ENCODE results near the gene COPZ1. TPM values are rescaled to one million over a fixed set of nuclear protein-coding genes. Genes with fewer than 3 reads are reported as not detected.

Gene COPZ1
- total and polyA plus RNA-seq, 2 experiments from 2014 or later: 164 to 207 TPM

- no peak overlapping the region for H3K4me2 ChIP-seq
- no peak overlapping the region for H2AFZ ChIP-seq
- H4K20me1 ChIP-seq (ENCODE audit: insufficient read depth, poor library complexity, severe bottlenecking): no peaks in the 10 kb centered on the region
- peaks cover 52% of the 10 kb centered on the region for H3K4me1 ChIP-seq (ENCODE audit: insufficient read depth)
- WGBS (ENCODE audit: low lambda C conversion rate, missing lambda C conversion rate): 58% methylated on average over 6 of the region's 6 CpGs
- no peaks in the 10 kb centered on the region for H3K9me3 ChIP-seq (ENCODE audit: low read depth)
- H3K27ac ChIP-seq: no peak overlapping the region
- no peaks in the 10 kb centered on the region for H3K79me2 ChIP-seq
- H3K27me3 ChIP-seq: no peaks in the 10 kb centered on the region
- no peak for DNase-seq (ENCODE audit: low spot score)
- H3K4me3 ChIP-seq: no peak overlapping the region
- H3K9me2 ChIP-seq (replicated peaks; ENCODE audit: insufficient read depth): no peaks in the 10 kb centered on the region
- TF ChIP-seq CTCF (IDR thresholded peaks at IDR 0.05; ENCODE audit: poor library complexity) (no peak), EZH2phosphoT487 (IDR thresholded peaks at IDR 0.05; ENCODE audit: low read depth, severe bottlenecking, unreplicated experiment) (no peak), EZH2 (IDR thresholded peaks at IDR 0.05; ENCODE audit: borderline replicate concordance) (no peak)
- no peaks in the 10 kb centered on the region for H3K36me3 ChIP-seq (replicated peaks; ENCODE audit: insufficient read depth, low read depth)
Observed at GRCh38 chr12:54355104-54355815, 30.3 kb downstream of the COPZ1 start.

- Histone ChIP-seq H3K4me2 (peak overlapping the region; percentile 12), H3K27ac (peak overlapping the region; percentile 44), H3K4me1 (ENCODE audit: insufficient read depth) (peaks cover 50% of the 10 kb centered on the region), H3K4me3 (no peak overlapping the region), H3K79me2 (no peaks in the 10 kb centered on the region), H3K9me3 (ENCODE audit: low read depth) (no peaks in the 10 kb centered on the region), H3K9me2 (replicated peaks; ENCODE audit: insufficient read depth) (no peaks in the 10 kb centered on the region), H2AFZ (no peak overlapping the region), H3K36me3 (replicated peaks; ENCODE audit: insufficient read depth, low read depth) (no peaks in the 10 kb centered on the region), H4K20me1 (ENCODE audit: insufficient read depth, poor library complexity, severe bottlenecking) (no peaks in the 10 kb centered on the region), H3K27me3 (no peaks in the 10 kb centered on the region)
- TF ChIP-seq EZH2 (IDR thresholded peaks at IDR 0.05; ENCODE audit: borderline replicate concordance): no peak
- TF ChIP-seq CTCF (IDR thresholded peaks at IDR 0.05; ENCODE audit: poor library complexity): no peak
- no peak for TF ChIP-seq EZH2phosphoT487 (IDR thresholded peaks at IDR 0.05; ENCODE audit: low read depth, severe bottlenecking, unreplicated experiment)
- no peak for DNase-seq (ENCODE audit: low spot score)
- WGBS (ENCODE audit: low lambda C conversion rate, missing lambda C conversion rate): 68% methylated on average over 3 of the region's 3 CpGs
Observed at GRCh38 chr12:54356228-54356627, 31.3 kb downstream of the COPZ1 start.

- TF ChIP-seq CTCF (IDR thresholded peaks at IDR 0.05; ENCODE audit: poor library complexity) (no peak), EZH2 (IDR thresholded peaks at IDR 0.05; ENCODE audit: borderline replicate concordance) (no peak), EZH2phosphoT487 (IDR thresholded peaks at IDR 0.05; ENCODE audit: low read depth, severe bottlenecking, unreplicated experiment) (no peak)
- H3K4me1 ChIP-seq (ENCODE audit: insufficient read depth): peaks cover 42% of the 10 kb centered on the region
- H3K36me3 ChIP-seq (replicated peaks; ENCODE audit: insufficient read depth, low read depth): no peaks in the 10 kb centered on the region
- DNase-seq (ENCODE audit: low spot score): no peak
- H3K4me3 ChIP-seq: no peak overlapping the region
- H3K79me2 ChIP-seq: no peaks in the 10 kb centered on the region
- H3K9me2 ChIP-seq (replicated peaks; ENCODE audit: insufficient read depth): no peaks in the 10 kb centered on the region
- WGBS (ENCODE audit: low lambda C conversion rate, missing lambda C conversion rate): 61% methylated on average over 4 of the region's 4 CpGs
- H4K20me1 ChIP-seq (ENCODE audit: insufficient read depth, poor library complexity, severe bottlenecking): no peaks in the 10 kb centered on the region
- H3K27ac ChIP-seq: peak overlapping the region; percentile 44
- H2AFZ ChIP-seq: no peak overlapping the region
- H3K27me3 ChIP-seq: no peaks in the 10 kb centered on the region
- no peaks in the 10 kb centered on the region for H3K9me3 ChIP-seq (ENCODE audit: low read depth)
- H3K4me2 ChIP-seq: no peak overlapping the region
Observed at GRCh38 chr12:54356951-54357356, 32.0 kb downstream of the COPZ1 start.
